Measurements from ENCODE around the gene METRN. TPM values are rescaled to one million over a fixed set of nuclear protein-coding genes. Genes with fewer than 3 reads are reported as not detected.
A peak's percentile ranks its signal among the peaks of the same experiment; 100 is the strongest.

The METRN gene
- total and polyA plus RNA-seq, 2 donors (not counting 1 experiment from before 2014, with no cell fraction given) = 6.9 to 10.4 TPM

- no peaks in the 10 kb centered on the region for H3K9me3 Mint-ChIP-seq (ENCODE audit: insufficient read depth)
- DNase-seq (peak; percentile 59), ATAC-seq (ENCODE audit: low read depth) (no peak)
- Histone ChIP-seq H3K9ac (ENCODE audit: low read length) (peak overlapping the region; percentile 77), H3K4me1 (ENCODE audit: control insufficient read depth in 2 of 2, insufficient read depth in 2 of 2, low read length in 2 of 2) (peaks cover 23 to 37% of the 10 kb centered on the region in 2 donors), H3K79me2 (ENCODE audit: control insufficient read depth, insufficient read depth, low read length) (no peaks in the 10 kb centered on the region), H3K4me3 (ENCODE audit: control extremely low read depth in 1 of 5, extremely low read depth in 1 of 5, insufficient read depth in 1 of 5, low read depth in 2 of 5, low read length in 4 of 5) (peak overlapping the region; percentile 34 to 76 (median 73)), H3K36me3 (replicated peaks in 1 of 2; ENCODE audit: control extremely low read depth in 1 of 2, control insufficient read depth in 1 of 2, extremely low read depth in 1 of 2, insufficient read depth in 2 of 2, low read length in 1 of 2) (no peaks in the 10 kb centered on the region), H3K27me3 (replicated peaks in 1 of 4; ENCODE audit: control extremely low read depth in 1 of 4, control insufficient read depth in 3 of 4, insufficient read depth in 4 of 4, low read length in 3 of 4) (peaks cover 0 to 11% (median 5%) of the 10 kb centered on the region in 4 experiments), H3K27ac (ENCODE audit: low read length in 2 of 2) (peak overlapping the region; percentile 54 to 86), H4K20me1 (ENCODE audit: control insufficient read depth, insufficient read depth, low read length, poor library complexity, severe bottlenecking) (peaks cover 20% of the 10 kb centered on the region), H3K4me2 (replicated peaks; ENCODE audit: low read depth, low read length, poor library complexity, severe bottlenecking) (peak overlapping the region; percentile 98), H2AFZ (ENCODE audit: insufficient read depth, low read depth, low read length, poor library complexity, severe bottlenecking) (peak overlapping the region; percentile 77), H3K9me3 (ENCODE audit: control extremely low read depth in 1 of 3, control insufficient read depth in 2 of 3, insufficient read depth in 1 of 3, low read length in 2 of 3) (peaks cover 0 to 11% (median 0%) of the 10 kb centered on the region in 3 donors)
- H3K27ac Mint-ChIP-seq = peak overlapping the region; percentile 80
- ChIA-PET POLR2A (interaction anchor here (0.7 to 1.9 kb wide), 4 partner anchors 15 to 37 kb away, joined by 3 to 5 read pairs (median 4); partner anchors contain the start of genes JMJD8 and WDR24), CTCF (interaction anchor here (1.1 to 3.8 kb wide), 5 partner anchors 8 to 65 kb away, joined by 3 to 26 read pairs (median 9); partner anchors contain the start of genes CIAO3 and JMJD8)
- intact Hi-C loops (cut with micrococcal nuclease) = loop anchor here (5.0 kb wide), 1 partner anchor 38 kb away; the partner anchor contains the start of genes JMJD8 and STUB1
- TF ChIP-seq EZH2 (IDR thresholded peaks at IDR 0.05; ENCODE audit: borderline replicate concordance, insufficient read depth, low read depth, low read length, poor library complexity, severe bottlenecking) (no peak), CTCF (IDR thresholded peaks at IDR 0.05) (no peak)
- peak overlapping the region; percentile 84 for H3K4me3 Mint-ChIP-seq
- peaks cover 15% of the 10 kb centered on the region for H3K4me1 Mint-ChIP-seq
- H3K27me3 Mint-ChIP-seq = no peaks in the 10 kb centered on the region
- WGBS (ENCODE audit: insufficient coverage) = 0% methylated on average over 36 of the region's 38 CpGs
These were observed 5.6 kb downstream of the METRN start for GRCh38 chr16:720447-720989.
